Cardiac fibroblast (primary cell): Measurements from ENCODE around the gene FHL1.
A peak's percentile ranks its signal among the peaks of the same experiment; 100 is the strongest.

ENCODE experiments used
- DNase-seq, 2 donors: peaks; one replicate each; pipeline versions ENCODE4 v3.0.0 to v3.0.0-alpha.2; 2010; ENCODE audit warnings: low read depth in 2 of 2
- H3K4me3 ChIP-seq, 2 donors: replicated peaks in 1 of 2; 1 replicate in 1 of 2; 2 replicates in 1 of 2; pipeline ENCODE4 v1.5.1; 2011; ENCODE audit warnings: low read depth in 2 of 2, low read length in 2 of 2, mild to moderate bottlenecking in 2 of 2, moderate library complexity in 1 of 2
- CTCF ChIP-seq: IDR thresholded peaks from one replicate; pipeline ENCODE4 v1.5.1; 2011; ENCODE audit warnings: low read depth, mild to moderate bottlenecking, low read length, inconsistent platforms

The FHL1 gene

GRCh38 chrX:136214551-136214950 lies 67.2 kb downstream of the FHL1 start:
- peak; percentile 84 to 89 for DNase-seq

GRCh38 chrX:136215559-136215958 lies 68.2 kb downstream of the FHL1 start:
- H3K4me3 ChIP-seq = no peak overlapping the region
- TF ChIP-seq CTCF = no peak
- no peak for DNase-seq

More at GRCh38 chrX:136214551-136214950, 67.2 kb downstream of the FHL1 start:
- H3K4me3 ChIP-seq = no peak overlapping the region
- TF ChIP-seq CTCF = no peak

GRCh38 chrX:136219893-136220292 lies 72.6 kb downstream of the FHL1 start:
- TF ChIP-seq CTCF = no peak
- no peak overlapping the region for H3K4me3 ChIP-seq
- no peak for DNase-seq

GRCh38 chrX:136220540-136220939 lies 73.2 kb downstream of the FHL1 start:
- no peak overlapping the region for H3K4me3 ChIP-seq
- DNase-seq = no peak
- no peak for TF ChIP-seq CTCF

GRCh38 chrX:136220951-136221350 lies 73.6 kb downstream of the FHL1 start:
- no peak for DNase-seq
- no peak overlapping the region for H3K4me3 ChIP-seq
- no peak for TF ChIP-seq CTCF

- DNase-seq = no peak
- no peak for TF ChIP-seq CTCF
- no peak overlapping the region for H3K4me3 ChIP-seq
These were observed 74.6 kb downstream of the FHL1 start for GRCh38 chrX:136221851-136222513.

GRCh38 chrX:136227074-136227473 lies 79.7 kb downstream of the FHL1 start:
- no peak for DNase-seq
- no peak for TF ChIP-seq CTCF
- H3K4me3 ChIP-seq = no peak overlapping the region
